DMS114 treated with DMSO at 0.1 percent for 48 hours (cell line): ENCODE results near the gene MICALL2.

Experiments
- DNase-seq: peaks from one replicate; lab custom pipeline; 2025; ENCODE audit not compliant: unreplicated experiment; lab: John Stamatoyannopoulos, UW

The MICALL2 gene

DNA sequence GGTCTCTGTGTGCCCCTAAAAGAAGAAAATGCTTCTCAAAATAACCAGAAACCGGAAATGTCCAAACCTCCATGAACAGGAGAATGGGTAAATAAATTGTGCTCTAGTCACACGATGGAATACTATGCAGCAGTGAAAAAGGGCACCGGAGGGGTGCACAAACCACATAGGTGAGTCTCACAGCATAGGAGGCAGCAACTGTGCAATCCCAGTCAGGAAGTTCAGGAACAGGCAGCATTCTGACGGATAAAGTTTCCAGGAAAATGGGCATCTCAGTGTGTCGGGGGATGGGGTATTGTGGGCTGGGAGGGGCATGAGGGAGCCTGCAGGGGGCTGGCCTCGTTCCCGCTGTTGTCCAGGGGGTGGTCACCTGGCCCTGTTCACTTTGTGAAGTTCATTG lies 63.1 kb downstream of the MICALL2 start:
- DNase-seq, result no peak

DNA sequence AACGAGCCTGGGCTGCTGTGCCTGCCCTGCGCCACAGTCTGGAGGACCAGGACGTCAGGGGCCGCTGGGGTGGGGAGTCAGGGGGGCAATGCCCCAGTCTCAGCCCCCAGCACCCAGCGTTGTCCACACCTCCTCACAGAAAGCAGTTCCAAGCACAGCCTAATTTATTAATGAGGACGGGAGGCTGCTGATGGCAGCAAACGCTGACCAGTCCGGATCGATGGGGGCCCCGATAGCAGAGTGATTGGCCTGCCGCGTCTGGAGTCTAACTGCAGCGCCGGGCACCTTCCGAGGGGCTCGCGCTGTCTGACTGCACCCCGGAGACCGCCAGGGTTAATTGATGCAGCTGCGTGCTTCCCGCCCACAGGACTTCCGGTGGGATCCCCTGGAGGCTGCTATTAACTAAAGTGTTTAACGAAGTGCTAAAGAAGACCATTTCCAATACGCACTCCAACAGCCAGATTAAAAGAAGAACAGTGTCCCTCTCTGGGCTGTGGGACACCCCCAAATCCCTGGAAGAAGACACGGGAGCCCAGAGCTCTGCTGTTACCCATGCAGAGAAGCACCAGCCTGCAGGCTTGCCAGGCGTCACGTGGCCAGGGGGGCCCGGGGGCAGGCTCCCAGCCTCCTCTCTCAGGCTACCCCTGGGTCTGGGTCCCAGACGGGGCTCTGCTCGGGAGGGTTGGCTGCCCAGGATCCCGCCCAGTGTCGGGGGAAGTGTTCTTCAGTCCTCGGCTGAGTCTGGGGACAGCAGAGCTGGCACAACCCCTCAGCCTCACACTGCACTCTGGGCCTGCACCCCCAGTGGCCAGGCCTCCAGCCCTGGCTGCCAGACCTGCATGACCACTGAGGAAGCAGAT lies 63.8 kb downstream of the MICALL2 start:
- no peak for DNase-seq

DNA sequence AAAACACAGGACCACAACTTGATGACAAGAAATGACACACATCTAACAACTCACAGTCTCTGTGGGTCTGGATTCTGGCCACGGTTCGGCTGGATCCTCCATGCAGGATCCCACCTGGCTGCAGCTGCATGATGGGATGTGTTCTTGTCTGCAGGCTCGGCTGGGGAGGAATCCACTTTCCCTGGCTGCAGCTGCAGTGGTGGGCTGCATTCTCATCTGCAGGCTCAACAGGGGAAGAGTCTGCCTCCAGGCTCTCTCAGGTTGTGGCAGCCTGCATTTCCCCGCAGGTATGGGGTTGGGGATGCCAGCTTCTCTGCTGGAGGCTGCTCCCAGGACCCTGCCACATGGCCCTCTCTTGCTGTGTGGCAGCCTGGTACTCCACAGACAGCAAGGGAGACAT lies 64.9 kb downstream of the MICALL2 start:
- DNase-seq, result no peak

DNA sequence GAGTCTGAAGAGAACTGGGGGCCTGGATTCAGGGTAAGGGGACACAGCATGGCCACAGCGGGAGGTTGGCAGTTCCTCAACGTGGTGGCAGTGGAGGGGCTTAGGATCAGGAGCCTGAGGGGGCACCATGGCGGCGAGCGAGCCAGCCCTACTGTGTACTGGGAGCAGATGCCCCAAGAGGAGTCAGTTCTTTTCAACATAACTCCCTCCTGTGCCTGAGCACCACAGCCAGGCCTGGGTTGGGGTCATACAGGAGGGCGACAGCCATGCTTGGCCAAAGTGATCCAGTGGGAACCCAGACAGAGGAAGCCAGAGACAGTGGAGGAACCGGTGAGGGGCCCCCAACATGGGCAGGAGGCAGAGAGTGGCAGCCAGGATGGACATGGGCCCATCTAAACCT lies 65.8 kb downstream of the MICALL2 start:
- no peak for DNase-seq

DNA sequence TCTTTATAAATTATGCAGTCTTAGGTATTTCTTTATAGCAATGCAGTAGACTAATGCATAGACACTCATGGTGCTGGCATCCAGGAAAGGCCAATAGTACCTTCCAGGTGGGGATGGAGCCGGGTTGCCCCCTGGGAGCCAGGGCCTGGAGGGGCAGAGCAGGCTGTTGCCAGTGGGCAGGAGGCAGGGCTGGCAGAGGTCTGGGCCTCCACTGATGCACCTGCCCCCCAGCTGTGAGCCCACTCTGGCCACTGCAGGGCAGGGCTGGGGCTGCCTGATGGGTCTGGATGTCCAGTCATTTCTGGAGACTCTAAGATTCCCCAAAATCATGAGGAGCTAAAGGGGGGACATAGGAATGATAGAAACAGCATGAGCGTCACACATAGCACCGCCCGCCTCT lies 66.7 kb downstream of the MICALL2 start:
- DNase-seq, result no peak

DNA sequence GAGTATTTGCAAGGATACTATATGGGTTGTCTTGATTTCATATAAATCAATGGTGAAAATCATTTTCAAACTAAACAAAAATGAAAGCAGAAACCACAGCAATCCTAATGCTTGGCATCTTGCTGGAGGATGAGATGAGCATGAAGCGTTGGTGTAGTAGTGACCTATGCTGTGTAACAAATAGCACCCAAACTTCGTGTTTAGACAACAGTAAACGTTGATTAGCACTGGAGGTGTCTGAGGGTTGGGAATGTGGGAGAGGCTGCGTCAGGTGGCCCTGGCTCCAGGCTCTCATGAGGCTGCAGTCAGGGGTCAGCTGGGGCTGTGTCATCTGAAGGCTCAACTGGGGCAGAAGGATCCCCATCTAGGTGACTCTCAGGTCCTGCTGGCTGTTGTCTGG lies 67.8 kb downstream of the MICALL2 start:
- no peak for DNase-seq

DNA sequence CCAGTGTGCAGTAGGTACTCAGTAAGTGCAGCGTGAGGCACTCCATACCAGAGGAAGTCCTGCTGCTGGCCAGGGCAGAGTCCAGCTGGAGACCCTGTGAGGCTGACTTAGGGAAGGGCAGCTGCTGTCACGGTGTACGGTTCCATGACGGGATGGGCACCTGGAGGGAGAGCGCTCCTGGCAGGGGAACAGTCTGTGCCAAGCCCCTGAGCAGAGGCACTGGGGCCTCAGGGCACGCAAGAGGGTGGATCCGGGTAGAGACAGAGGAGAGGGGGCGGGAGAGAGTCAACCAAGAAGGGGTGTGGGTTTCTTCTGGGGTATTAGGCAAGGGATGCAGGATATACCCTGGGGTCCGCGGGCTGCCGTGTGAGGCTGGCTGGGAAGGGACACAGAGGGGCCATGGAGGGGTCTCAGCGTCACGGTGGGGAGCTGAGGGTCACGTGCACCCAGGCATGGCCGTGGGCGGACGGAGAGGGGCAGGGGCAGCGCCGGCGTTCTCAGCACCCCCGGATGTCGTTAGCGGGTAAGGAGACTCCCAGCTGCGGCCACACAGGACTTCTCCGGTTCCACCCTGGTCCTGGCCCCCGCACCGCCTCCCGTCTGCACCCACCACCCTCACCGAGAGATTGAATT lies 70.5 kb downstream of the MICALL2 start:
- DNase-seq, result no peak

DNA sequence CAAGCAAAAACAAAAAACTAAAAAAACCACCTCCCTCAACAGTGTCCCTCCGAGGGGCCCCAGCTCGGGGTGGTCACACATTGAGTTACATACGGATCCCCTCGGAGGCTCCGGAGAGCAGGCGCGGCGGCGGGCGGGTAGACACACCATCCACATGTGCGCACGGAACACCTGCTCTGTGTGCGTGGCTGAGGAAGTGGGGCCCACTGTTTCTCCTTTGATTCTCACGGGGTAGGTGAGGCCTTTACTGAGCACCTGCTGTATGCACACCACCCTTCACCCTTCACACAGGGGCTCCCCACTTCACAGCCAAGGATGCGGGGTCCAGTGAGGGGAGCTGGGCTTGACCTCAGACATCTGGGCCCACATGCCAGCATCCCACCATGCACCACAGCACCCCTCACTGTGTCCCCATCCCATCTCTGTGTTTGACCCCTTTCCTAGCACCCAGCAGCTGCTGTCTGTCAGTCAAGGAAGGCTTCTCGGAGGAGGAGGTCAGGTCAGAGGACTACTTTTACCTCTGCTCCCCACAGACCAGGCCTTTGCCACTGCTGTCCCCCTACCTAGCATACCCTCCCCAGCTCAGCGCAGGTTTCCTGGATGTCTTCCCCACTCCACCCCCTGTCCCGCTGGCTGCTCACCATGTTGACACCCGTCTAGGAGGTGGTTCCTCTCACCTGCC lies 71.1 kb downstream of the MICALL2 start:
- DNase-seq, result no peak

DNA sequence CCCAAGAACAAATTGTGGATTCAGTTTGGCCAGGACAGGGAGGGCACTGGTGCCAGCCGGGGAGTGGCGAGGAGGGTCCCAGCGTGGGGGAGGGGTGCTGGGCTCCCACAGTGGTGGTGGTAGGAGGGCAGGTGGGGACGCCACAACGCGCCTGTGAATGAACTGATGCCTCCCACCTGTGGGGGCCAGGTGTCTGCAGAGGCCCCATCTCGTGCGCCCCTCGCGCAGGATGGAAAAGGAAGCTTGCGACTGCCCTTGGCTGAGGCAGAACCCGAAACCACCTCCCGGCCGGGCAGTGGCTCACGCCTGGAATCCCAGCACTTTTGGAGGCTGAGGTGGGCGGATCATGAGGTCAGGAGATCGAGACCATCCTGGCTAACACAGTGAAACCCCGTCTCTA lies 72.0 kb downstream of the MICALL2 start:
- DNase-seq, result no peak

DNA sequence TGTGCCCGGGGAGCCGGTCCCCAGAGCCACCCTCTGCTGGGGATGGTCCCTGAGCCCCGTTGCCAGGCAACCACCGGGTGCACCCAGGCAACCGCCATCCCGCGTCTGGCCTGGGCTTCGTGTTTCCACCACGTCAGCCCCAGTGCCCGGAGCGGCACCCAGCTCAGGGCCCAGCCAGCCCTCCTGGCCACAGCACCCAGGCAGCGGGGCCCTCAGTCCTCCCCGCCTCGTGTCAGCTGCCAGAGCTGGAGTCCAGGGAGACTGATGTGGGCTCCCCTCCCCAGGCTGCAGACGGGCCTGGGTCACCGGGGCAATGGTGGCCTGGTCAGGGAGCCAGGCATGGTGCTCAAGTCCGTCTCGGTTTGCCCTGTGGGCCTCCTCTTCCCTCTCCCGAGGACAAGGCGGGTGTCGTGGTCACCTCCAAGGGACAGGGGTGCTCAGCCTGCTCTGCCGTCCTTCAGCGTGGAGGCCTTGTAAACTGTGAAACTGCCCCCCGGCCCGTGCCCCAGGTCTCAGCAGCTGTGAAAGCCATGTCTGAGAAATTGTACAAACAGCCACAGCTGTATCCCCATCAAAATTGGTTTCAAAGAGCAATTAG lies 72.5 kb downstream of the MICALL2 start:
- no peak for DNase-seq

DNA sequence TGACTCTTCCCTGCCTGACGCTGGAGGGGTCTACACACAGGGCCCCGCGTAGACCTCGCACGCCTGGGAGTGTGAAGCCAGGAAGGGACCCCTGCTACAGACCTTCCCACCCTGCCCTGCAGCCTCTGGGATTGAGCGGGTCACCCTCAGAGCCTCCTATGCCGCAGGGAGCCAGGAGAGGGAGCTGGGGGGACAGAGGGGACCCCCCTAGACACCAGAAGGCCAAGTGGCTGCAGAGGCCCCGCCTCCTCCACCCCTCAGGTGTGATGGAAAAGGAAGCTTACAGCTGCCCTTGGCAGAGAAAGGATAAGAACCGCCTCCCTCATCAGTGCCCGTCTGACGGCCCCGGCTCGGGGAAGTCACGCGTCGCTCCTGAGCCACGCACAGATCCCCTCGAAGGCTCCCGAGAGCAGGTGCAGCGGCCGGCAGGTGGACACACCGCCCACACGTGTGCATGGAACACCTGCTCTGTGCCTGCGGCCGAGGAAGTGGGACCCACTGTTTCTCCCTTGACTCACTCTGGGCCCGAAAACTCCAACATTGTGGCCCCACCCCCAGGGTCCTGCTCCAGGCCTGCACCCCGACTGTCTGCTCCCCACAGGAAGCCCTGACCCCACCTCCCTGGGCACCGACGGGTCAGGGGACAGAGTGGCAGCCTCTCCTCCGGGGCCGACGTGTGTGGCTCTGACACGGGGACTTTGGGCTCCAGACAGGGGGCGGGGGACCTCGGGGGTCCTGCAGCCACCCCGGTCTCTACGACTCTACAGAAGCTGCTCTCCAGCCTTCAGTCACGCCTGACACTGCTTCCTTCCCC lies 73.3 kb downstream of the MICALL2 start:
- no peak for DNase-seq

DNA sequence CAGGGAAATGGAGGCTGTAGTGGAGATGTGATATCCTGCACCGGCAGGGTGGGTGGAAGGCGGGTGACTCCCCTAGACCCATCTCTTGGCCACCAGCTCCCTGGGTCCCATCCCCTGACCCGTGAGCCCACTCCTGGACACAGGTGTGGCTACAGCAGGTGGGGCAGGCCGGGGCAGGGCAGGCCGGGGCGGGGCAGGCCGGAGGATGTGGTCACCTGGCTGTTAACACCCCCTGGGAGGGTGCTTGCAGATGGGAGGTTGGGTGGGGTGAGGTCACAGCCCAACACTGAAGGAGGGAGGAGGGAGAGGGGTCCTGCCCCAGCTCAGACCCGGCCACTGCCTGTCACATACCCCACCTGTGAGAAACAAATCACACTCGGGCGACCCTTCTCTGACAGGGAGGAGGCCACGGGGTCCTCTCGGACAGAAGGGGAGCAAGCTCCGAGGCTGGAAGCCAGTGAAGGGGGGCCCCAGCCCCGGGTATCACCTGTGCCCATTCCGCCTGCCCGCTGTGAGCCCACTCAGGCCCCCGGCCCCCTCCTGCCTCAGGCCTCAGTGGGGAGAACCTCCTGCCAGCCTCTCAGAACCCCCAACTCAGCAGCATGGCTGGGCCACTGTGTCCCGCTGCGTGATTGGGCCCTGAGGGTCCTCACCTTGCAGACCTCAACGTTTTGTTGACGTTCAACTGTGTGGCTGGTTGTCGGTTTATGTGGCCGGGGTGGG lies 74.0 kb downstream of the MICALL2 start:
- no peak for DNase-seq
